ENCODE results near the gene C14orf119.

The C14orf119 gene

GRCh38 chr14:23095196-23096108 is at the start of gene C14orf119:
Gene C14orf119, plus strand, starts transcription at chr14:23095505. Its CDS starts 2,154 bp downstream, at chr14:23097659.
- DNase-seq: no peak

GRCh38 chr14:23047034-23047634 is 48.2 kb upstream of the C14orf119 start:
- DNase-seq: no peak

GRCh38 chr14:23047751-23048693 is 47.3 kb upstream of the C14orf119 start:
- DNase-seq: no peak

GRCh38 chr14:23049011-23049410 is 46.3 kb upstream of the C14orf119 start:
- DNase-seq: no peak

- DNase-seq: no peak
Measured at GRCh38 chr14:23051141-23052057, 43.9 kb upstream of the C14orf119 start.

- DNase-seq: no peak
Measured at GRCh38 chr14:23052182-23052623, 43.1 kb upstream of the C14orf119 start.

GRCh38 chr14:23052671-23053070 is 42.6 kb upstream of the C14orf119 start:
- no peak for DNase-seq

- no peak for DNase-seq
Measured at GRCh38 chr14:23053426-23053825, 41.9 kb upstream of the C14orf119 start.

- DNase-seq: no peak
Measured at GRCh38 chr14:23054000-23054811, 41.1 kb upstream of the C14orf119 start.

GRCh38 chr14:23055147-23055550 is 40.2 kb upstream of the C14orf119 start:
- DNase-seq: no peak

GRCh38 chr14:23055621-23056144 is 39.6 kb upstream of the C14orf119 start:
- no peak for DNase-seq

GRCh38 chr14:23056145-23056955 is 39.0 kb upstream of the C14orf119 start:
- DNase-seq: no peak

GRCh38 chr14:23056956-23057756 is 38.1 kb upstream of the C14orf119 start, which contains the start of gene CDH24:
Gene CDH24, minus strand, starts transcription at chr14:23057520. Its CDS starts 1,787 bp downstream, at chr14:23055733.
- no peak for DNase-seq

GRCh38 chr14:23057757-23058653 is 37.3 kb upstream of the C14orf119 start:
- DNase-seq: no peak

GRCh38 chr14:23058654-23059504 is 36.4 kb upstream of the C14orf119 start:
- DNase-seq: no peak

- DNase-seq: no peak
Measured at GRCh38 chr14:23060536-23061260, 34.6 kb upstream of the C14orf119 start.
